GM15510 (cell line): Measurements from ENCODE around the gene MED27.

Source experiments
- POLR2A ChIP-seq: IDR thresholded peaks from 3 replicates; pipeline ENCODE4 v1.6.1; 2011; ENCODE audit warnings: borderline replicate concordance; ENCODE audit not compliant: insufficient read length; ENCODE audit errors: extremely low read depth

MED27 gene

GRCh38 chr9:132094314-132094791 is 14.7 kb upstream of the MED27 start:
- TF ChIP-seq POLR2A, result no peak

GRCh38 chr9:132090771-132091170 is 11.1 kb upstream of the MED27 start:
- no peak for TF ChIP-seq POLR2A

- no peak for TF ChIP-seq POLR2A
Measured at GRCh38 chr9:132087438-132088030, 7.9 kb upstream of the MED27 start.

GRCh38 chr9:132082188-132082587 is 2.5 kb upstream of the MED27 start:
- TF ChIP-seq POLR2A, result no peak

- TF ChIP-seq POLR2A, result no peak
Measured at GRCh38 chr9:132078699-132079356, 839 bp downstream of the MED27 start.

GRCh38 chr9:132077881-132078698 is 1.6 kb downstream of the MED27 start:
- no peak for TF ChIP-seq POLR2A

- TF ChIP-seq POLR2A, result no peak
Measured at GRCh38 chr9:132075853-132076252, 3.8 kb downstream of the MED27 start.

- TF ChIP-seq POLR2A, result no peak
Measured at GRCh38 chr9:132074736-132075135, 4.9 kb downstream of the MED27 start.

- no peak for TF ChIP-seq POLR2A
Measured at GRCh38 chr9:132071847-132072507, 7.7 kb downstream of the MED27 start.

GRCh38 chr9:132069046-132069898 is 10.4 kb downstream of the MED27 start:
- TF ChIP-seq POLR2A, result no peak

GRCh38 chr9:132068605-132069004 is 11.1 kb downstream of the MED27 start:
- no peak for TF ChIP-seq POLR2A

GRCh38 chr9:132066511-132066910 is 13.2 kb downstream of the MED27 start:
- TF ChIP-seq POLR2A, result no peak

GRCh38 chr9:132066057-132066456 is 13.6 kb downstream of the MED27 start:
- TF ChIP-seq POLR2A, result no peak

GRCh38 chr9:132063281-132063680 is 16.4 kb downstream of the MED27 start:
- no peak for TF ChIP-seq POLR2A

GRCh38 chr9:132062806-132063205 is 16.9 kb downstream of the MED27 start:
- TF ChIP-seq POLR2A, result no peak

GRCh38 chr9:132061526-132061925 is 18.1 kb downstream of the MED27 start:
- no peak for TF ChIP-seq POLR2A
